Nucleus accumbens (tissue), 56 donors: ENCODE results near the gene RASSF8.

Experiments used
- DNase-seq, 56 donors: peaks; one replicate each; lab custom pipeline; 2025; lab: John Stamatoyannopoulos, UW

RASSF8 gene

GRCh38 chr12:26026713-26027112 is 68.2 kb downstream of the RASSF8 start:
- no peak for DNase-seq

GRCh38 chr12:26027401-26027800 is 68.9 kb downstream of the RASSF8 start:
- DNase-seq = no peak

- peak in 13 of 56 donors; percentile 3 to 58 (median 30) for DNase-seq
Observed at GRCh38 chr12:26028953-26029735, 70.7 kb downstream of the RASSF8 start.

GRCh38 chr12:26029736-26030022 is 71.2 kb downstream of the RASSF8 start:
- DNase-seq = no peak

- DNase-seq = no peak
Observed at GRCh38 chr12:26030371-26030770, 71.9 kb downstream of the RASSF8 start.

GRCh38 chr12:26031318-26031717 is 72.8 kb downstream of the RASSF8 start:
- DNase-seq = no peak

GRCh38 chr12:26031827-26032226 is 73.3 kb downstream of the RASSF8 start:
- DNase-seq = no peak

GRCh38 chr12:26032290-26032689 is 73.8 kb downstream of the RASSF8 start:
- DNase-seq = no peak

- no peak for DNase-seq
Observed at GRCh38 chr12:26032719-26033241, 74.3 kb downstream of the RASSF8 start.

- no peak for DNase-seq
Observed at GRCh38 chr12:26034371-26035142, 76.1 kb downstream of the RASSF8 start.

- no peak for DNase-seq
Observed at GRCh38 chr12:26036877-26037276, 78.4 kb downstream of the RASSF8 start.

GRCh38 chr12:26037615-26038220 is 79.2 kb downstream of the RASSF8 start:
- DNase-seq = peak in 2 of 56 donors; percentile 27 to 55

GRCh38 chr12:26042645-26043044 is 84.2 kb downstream of the RASSF8 start:
- DNase-seq = no peak

- peak in 2 of 56 donors; percentile 27 to 72 for DNase-seq
Observed at GRCh38 chr12:26043135-26044006, 84.9 kb downstream of the RASSF8 start.

- peak in 1 of 56 donors; percentile 23 for DNase-seq
Observed at GRCh38 chr12:26044007-26044394, 85.5 kb downstream of the RASSF8 start.

GRCh38 chr12:26044592-26044991 is 86.1 kb downstream of the RASSF8 start:
- no peak for DNase-seq

- no peak for DNase-seq
Observed at GRCh38 chr12:26046203-26046602, 87.7 kb downstream of the RASSF8 start.

- DNase-seq = no peak
Observed at GRCh38 chr12:26046906-26047305, 88.4 kb downstream of the RASSF8 start.

- DNase-seq = no peak
Observed at GRCh38 chr12:26047401-26048226, 89.1 kb downstream of the RASSF8 start.
